Brain microvascular endothelial cell (primary cell): Measurements from ENCODE around the gene MGAT5B.

Experiments
- DNase-seq: peaks from one replicate; pipeline ENCODE4 v3.0.0-alpha.2; 2020
- H3K27ac ChIP-seq: fragments of 250-450 bp; sonication (Bioruptor Pico); 2 replicates; pipeline ENCODE4 v1.5.1; 2020; ENCODE audit warnings: mild to moderate bottlenecking, moderate library complexity
- H3K27me3 ChIP-seq: fragments of 250-450 bp; sonication (Bioruptor Pico); replicated peaks from 2 replicates; pipeline ENCODE4 v1.5.1; 2020; ENCODE audit warnings: mild to moderate bottlenecking
- H3K36me3 ChIP-seq: fragments of 250-450 bp; sonication (Bioruptor Pico); replicated peaks from 2 replicates; pipeline ENCODE4 v1.5.1; 2020; ENCODE audit warnings: mild to moderate bottlenecking
- H3K4me3 ChIP-seq: 2 replicates; pipeline ENCODE4 v1.5.1; 2011; ENCODE audit warnings: low read depth, mild to moderate bottlenecking, control low read depth, low read length, moderate library complexity
- CTCF ChIP-seq: IDR thresholded peaks from 2 replicates; pipeline ENCODE4 v1.5.1; 2011; ENCODE audit warnings: low read depth, mild to moderate bottlenecking, moderate library complexity, low read length, control low read depth, inconsistent platforms; ENCODE audit errors: missing control alignments
- in situ Hi-C: cut with HindIII; loops from 2 replicates; pipeline ENCODE4 v1.10.0; 2017; ENCODE audit warnings: low sequenced_read_pairs, low pct_ligation_motif_present

The MGAT5B gene

GRCh38 chr17:76855105-76855504 lies 13.1 kb upstream of the MGAT5B start:
- no peak for TF ChIP-seq CTCF

GRCh38 chr17:76862079-76862478 lies 6.1 kb upstream of the MGAT5B start:
- no peak for TF ChIP-seq CTCF
- Histone ChIP-seq H3K4me3 (no peak overlapping the region), H3K36me3 (no peaks in the 10 kb centered on the region), H3K27me3 (no peaks in the 10 kb centered on the region), H3K27ac (no peak overlapping the region)
- DNase-seq = no peak
- in situ Hi-C loops = no loop called here

More at GRCh38 chr17:76855105-76855504, 13.1 kb upstream of the MGAT5B start:
- no peaks in the 10 kb centered on the region for H3K27me3 ChIP-seq
- no peaks in the 10 kb centered on the region for H3K36me3 ChIP-seq
- in situ Hi-C loops = no loop called here
- no peak overlapping the region for H3K27ac ChIP-seq
- H3K4me3 ChIP-seq = no peak overlapping the region
- DNase-seq = no peak

- no peak for TF ChIP-seq CTCF
- no peak overlapping the region for H3K4me3 ChIP-seq
- H3K27ac ChIP-seq = no peak overlapping the region
- DNase-seq = no peak
- in situ Hi-C loops = no loop called here
- H3K27me3 ChIP-seq = no peaks in the 10 kb centered on the region
- no peaks in the 10 kb centered on the region for H3K36me3 ChIP-seq
Measured at GRCh38 chr17:76862494-76862893, 5.7 kb upstream of the MGAT5B start.

GRCh38 chr17:76864024-76864423 lies 4.2 kb upstream of the MGAT5B start:
- no peak overlapping the region for H3K27ac ChIP-seq
- TF ChIP-seq CTCF = no peak
- no peak for DNase-seq
- peaks cover 3% of the 10 kb centered on the region for H3K27me3 ChIP-seq
- H3K36me3 ChIP-seq = no peaks in the 10 kb centered on the region
- in situ Hi-C loops = no loop called here
- no peak overlapping the region for H3K4me3 ChIP-seq

- Histone ChIP-seq H3K27ac (no peak overlapping the region), H3K27me3 (peaks cover 15% of the 10 kb centered on the region), H3K36me3 (no peaks in the 10 kb centered on the region), H3K4me3 (no peak overlapping the region)
- DNase-seq = no peak
- in situ Hi-C loops = no loop called here
- no peak for TF ChIP-seq CTCF
Measured at GRCh38 chr17:76865174-76865573, 3.0 kb upstream of the MGAT5B start.

- no peaks in the 10 kb centered on the region for H3K36me3 ChIP-seq
- TF ChIP-seq CTCF = no peak
- in situ Hi-C loops = no loop called here
- DNase-seq = no peak
- H3K4me3 ChIP-seq = no peak overlapping the region
- H3K27me3 ChIP-seq = peaks cover 16% of the 10 kb centered on the region
- H3K27ac ChIP-seq = no peak overlapping the region
Measured at GRCh38 chr17:76866203-76866602, 2.0 kb upstream of the MGAT5B start.
